GM21381 (cell line): Measurements from ENCODE around the gene DHRS9.

ENCODE experiments used
- ATAC-seq: cut with Tn5 transposase; IDR thresholded peaks from one replicate; pipeline ENCODE4 v1.9.1; 2021; ENCODE audit warnings: mild to moderate bottlenecking, moderate library complexity; ENCODE audit not compliant: unreplicated experiment

The DHRS9 gene

GRCh38 chr2:169093535-169093934 lies 24.2 kb downstream of the DHRS9 start:
- no peak for ATAC-seq

GRCh38 chr2:169094676-169095075 lies 25.3 kb downstream of the DHRS9 start:
- ATAC-seq, result no peak

GRCh38 chr2:169095621-169096105 lies 26.3 kb downstream of the DHRS9 start:
- ATAC-seq, result peak; percentile 74

GRCh38 chr2:169104848-169105247 lies 35.5 kb downstream of the DHRS9 start:
- ATAC-seq, result no peak

- ATAC-seq, result no peak
Observed at GRCh38 chr2:169105476-169105875, 36.1 kb downstream of the DHRS9 start.

- no peak for ATAC-seq
Observed at GRCh38 chr2:169106134-169106533, 36.8 kb downstream of the DHRS9 start.

- ATAC-seq, result no peak
Observed at GRCh38 chr2:169106563-169107545, 37.5 kb downstream of the DHRS9 start.

- peak; percentile 78 for ATAC-seq
Observed at GRCh38 chr2:169107645-169108044, 38.3 kb downstream of the DHRS9 start.

- ATAC-seq, result no peak
Observed at GRCh38 chr2:169108099-169108884, 38.9 kb downstream of the DHRS9 start.

- ATAC-seq, result peak; percentile 48
Observed at GRCh38 chr2:169109502-169110409, 40.4 kb downstream of the DHRS9 start.

GRCh38 chr2:169110419-169110818 lies 41.1 kb downstream of the DHRS9 start:
- ATAC-seq, result no peak

- ATAC-seq, result no peak
Observed at GRCh38 chr2:169110916-169111315, 41.6 kb downstream of the DHRS9 start.

GRCh38 chr2:169112841-169113240 lies 43.5 kb downstream of the DHRS9 start:
- ATAC-seq, result no peak

GRCh38 chr2:169114056-169114455 lies 44.7 kb downstream of the DHRS9 start:
- no peak for ATAC-seq

GRCh38 chr2:169116327-169116726 lies 47.0 kb downstream of the DHRS9 start:
- ATAC-seq, result no peak

GRCh38 chr2:169116993-169117392 lies 47.6 kb downstream of the DHRS9 start:
- ATAC-seq, result no peak

- ATAC-seq, result no peak
Observed at GRCh38 chr2:169118060-169118459, 48.7 kb downstream of the DHRS9 start.

GRCh38 chr2:169119123-169119760 lies 49.9 kb downstream of the DHRS9 start:
- ATAC-seq, result no peak

GRCh38 chr2:169119851-169120250 lies 50.5 kb downstream of the DHRS9 start:
- ATAC-seq, result no peak

GRCh38 chr2:169129703-169130243 lies 60.4 kb downstream of the DHRS9 start:
- no peak for ATAC-seq
